KG1 (cell line): ENCODE measurements around the gene FRY.
"Not testable (repeated sequence)": the region's sequence is repeated elsewhere in the genome, so short reads cannot be mapped to it uniquely, and the experiment has no call there.

Experiments
- DNase-seq: peaks from one replicate; lab custom pipeline; 2025; lab: John Stamatoyannopoulos, UW

The FRY gene

DNA sequence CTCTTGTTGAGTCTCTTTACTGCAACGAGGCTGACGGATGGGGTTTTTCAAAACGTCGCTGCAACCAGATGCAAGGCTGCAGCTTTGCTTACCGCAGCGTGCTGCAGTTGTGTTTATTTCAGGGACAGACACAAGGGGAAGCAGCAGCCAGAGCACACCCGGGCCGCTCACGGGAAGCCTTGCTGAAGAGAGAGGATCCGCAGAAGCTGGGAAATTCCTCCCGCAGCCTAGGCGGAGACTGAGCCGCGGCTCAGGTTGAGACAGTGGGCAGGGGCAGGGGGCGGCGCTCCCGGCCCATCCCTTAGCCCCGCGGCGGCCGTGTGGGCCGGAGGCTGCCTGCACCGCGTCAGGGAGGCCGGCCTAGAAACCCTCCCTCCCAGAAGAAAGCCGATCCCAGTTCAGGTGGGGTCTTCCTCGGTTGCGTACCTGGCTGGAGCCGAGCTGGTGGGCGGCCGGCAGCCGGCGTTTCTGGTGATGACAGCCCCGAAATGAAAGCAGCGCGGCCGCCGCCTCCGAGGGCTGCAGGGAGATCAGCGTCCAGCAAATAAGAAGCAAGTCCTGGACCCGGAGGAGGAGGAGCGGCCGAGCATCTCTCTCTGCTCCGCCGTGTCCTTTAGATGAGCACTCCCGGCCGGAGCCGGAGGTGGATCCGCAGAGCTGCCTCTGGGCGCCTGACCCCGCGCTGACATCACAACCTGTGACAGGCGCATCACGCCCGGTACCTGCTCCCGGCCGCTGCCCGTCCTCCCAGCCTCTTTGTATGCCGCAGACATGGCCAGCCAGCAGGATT is at the start of gene FRY:
FRY (plus strand) TSS at position 750 of the 790 bp plus-strand sequence; CDS start at position 772, 22 bp downstream.
- no peak for DNase-seq

DNA sequence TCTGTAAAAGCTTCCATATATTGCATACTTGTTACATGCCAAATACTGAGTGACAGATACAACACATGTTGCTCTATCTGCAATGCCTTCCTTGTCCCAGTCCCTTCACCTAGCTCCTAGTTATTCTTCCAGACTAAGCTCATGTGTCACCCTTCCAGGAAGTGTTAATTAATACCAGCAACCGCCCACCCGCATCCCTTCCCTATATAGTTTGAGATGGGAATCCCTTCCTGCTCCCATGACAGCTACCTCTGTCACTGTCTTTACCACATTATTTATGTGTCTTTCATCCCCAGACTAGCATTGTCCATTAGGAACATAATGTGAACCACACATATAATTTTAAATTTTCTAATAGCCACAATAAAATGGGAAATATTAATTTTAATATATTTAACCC is 49.5 kb upstream of the FRY start:
- no peak for DNase-seq

- no peak for DNase-seq
These were observed 49.0 kb upstream of the FRY start for GRCh38 chr13:31982540-31982939.

DNA sequence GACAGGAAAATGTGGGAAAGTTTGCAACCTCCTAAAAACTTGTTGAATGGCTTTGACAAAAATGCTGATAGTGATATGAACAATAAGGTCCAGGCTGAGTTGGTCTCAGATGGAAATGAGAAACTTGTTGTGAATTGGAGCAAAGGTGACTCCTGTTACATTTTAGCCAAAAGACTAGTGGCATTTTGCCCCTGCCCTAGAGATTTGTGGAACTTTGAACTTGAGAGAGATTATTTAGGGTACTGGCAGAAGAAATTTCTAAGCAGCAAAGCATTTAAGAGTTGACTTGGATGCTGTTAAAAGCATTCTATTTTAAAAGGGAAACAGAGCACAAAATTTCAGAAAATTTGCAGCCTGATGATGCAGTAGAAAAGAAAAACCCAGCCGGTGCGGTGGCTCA is 47.9 kb upstream of the FRY start:
- not testable (repeated sequence) for DNase-seq

- not testable (repeated sequence) for DNase-seq
These were observed 47.2 kb upstream of the FRY start for GRCh38 chr13:31984388-31984787.

GRCh38 chr13:31986676-31987470 is 44.7 kb upstream of the FRY start:
- DNase-seq: no peak

DNA sequence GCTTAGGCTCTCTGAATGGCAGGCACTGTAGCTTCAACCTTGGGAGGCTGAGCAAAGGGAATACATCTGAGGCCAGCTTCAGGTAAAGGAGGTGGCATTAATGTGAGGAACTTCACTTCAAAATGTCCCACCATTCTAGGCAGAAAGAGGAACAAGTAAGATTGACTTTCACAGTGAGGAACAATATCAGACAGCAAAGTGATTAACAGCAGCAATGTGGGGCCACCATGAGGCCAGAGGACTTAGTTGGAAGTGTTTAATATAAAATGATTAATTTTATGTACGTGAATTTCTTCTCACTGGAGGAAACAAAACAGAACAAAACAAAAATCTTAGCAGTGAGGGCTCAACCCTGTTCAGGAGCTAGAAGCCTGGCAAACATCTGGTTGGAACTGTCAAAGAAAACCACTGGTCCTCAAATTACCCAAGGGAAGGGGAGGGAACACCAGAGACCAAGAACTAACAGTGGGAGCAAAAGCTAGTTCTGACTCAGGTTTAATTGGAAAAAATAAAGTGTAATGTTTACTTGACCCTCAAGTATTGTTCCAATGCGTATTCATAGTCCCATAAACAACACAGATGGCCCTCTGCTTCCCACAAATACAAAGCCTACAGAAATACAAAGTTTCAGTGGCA is 43.9 kb upstream of the FRY start:
- no peak for DNase-seq

- DNase-seq: not testable (repeated sequence)
These were observed 37.2 kb upstream of the FRY start for GRCh38 chr13:31994367-31994766.

- no peak for DNase-seq
These were observed 35.0 kb upstream of the FRY start for GRCh38 chr13:31996601-31997000.

DNA sequence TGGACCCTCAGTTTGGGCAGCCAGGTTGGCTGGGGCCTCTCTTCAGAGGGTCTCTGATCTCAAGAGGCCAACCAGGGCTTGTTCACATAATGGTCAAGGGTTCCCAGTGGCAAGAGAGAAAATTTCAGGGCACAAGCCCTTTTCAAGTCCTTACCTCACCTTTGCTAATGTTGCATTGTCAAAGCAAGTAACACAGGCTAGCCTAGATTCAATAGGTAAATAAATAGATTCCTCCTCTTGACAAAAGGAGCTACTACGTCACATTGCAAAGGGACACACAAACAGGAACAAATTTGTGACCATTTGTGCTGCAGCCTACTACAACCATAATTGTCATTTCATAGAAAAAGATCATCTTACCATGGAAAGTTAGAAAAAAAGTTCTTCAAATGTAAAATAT is 33.9 kb upstream of the FRY start:
- DNase-seq: no peak

- no peak for DNase-seq
These were observed 33.4 kb upstream of the FRY start for GRCh38 chr13:31998131-31998530.

DNA sequence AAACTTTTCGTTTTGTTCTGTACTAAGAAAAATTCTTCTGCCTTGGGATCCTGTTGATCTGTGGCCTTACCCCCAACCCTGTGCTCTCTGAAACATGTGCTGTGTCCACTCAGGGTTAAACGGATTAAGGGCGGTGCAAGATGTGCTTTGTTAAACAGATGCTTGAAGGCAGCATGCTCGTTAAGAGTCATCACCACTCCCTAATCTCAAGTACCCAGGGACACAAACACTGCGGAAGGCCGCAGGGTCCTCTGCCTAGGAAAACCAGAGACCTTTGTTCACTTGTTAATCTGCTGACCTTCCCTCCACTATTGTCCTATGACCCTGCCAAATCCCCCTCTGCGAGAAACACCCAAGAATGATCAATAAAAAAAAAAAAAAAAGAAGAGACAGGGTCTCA is 30.8 kb upstream of the FRY start:
- DNase-seq: not testable (repeated sequence)

GRCh38 chr13:32001154-32001768 is 30.3 kb upstream of the FRY start:
- peak; percentile 47 for DNase-seq

DNA sequence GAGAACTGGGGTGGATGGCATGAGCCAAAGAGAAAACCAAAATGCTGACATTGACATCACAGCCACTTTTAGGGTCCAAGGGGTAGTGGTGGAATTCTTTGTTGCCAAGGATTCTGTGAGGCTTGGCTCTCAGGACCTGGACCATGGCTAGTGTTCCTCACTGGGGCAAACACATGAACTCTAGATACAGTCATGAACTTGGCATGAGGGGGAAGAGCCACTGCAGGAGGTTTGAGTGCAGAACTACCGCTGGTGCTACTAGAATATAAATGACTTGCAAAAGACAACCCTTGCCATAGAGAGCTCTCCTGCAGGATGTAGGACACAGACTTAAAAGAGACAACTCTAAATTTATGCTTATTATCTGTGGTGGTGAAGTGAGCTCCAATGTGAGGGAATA is 29.8 kb upstream of the FRY start:
- no peak for DNase-seq

- DNase-seq: no peak
These were observed 28.7 kb upstream of the FRY start for GRCh38 chr13:32002873-32003272.

DNA sequence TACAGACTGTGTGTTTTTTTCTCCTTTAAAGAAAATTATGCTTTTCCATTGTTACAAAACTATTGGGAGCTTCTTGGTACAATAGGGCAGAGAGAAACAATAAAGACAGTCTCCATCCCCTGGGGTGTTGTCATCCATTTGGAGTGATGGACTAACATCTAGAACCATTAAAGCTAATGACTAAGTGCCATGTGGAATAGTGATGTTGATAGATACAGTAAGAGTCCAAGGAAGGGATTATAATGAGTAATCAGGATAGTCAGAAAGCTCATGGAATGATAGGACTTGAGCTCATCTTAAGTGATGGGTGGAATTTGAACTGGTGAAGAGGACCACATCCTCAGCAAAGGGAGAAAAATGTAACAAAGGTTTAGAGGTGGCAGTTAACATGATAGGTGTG is 24.1 kb upstream of the FRY start:
- DNase-seq: no peak

- no peak for DNase-seq
These were observed 22.9 kb upstream of the FRY start for GRCh38 chr13:32008518-32009175.

GRCh38 chr13:32009362-32009761 is 22.2 kb upstream of the FRY start:
- DNase-seq: no peak

- DNase-seq: no peak
These were observed 21.4 kb upstream of the FRY start for GRCh38 chr13:32010136-32010535.

- no peak for DNase-seq
These were observed 19.6 kb upstream of the FRY start for GRCh38 chr13:32011971-32012370.

GRCh38 chr13:32013181-32013580 is 18.4 kb upstream of the FRY start:
- no peak for DNase-seq

GRCh38 chr13:32016119-32016518 is 15.5 kb upstream of the FRY start:
- DNase-seq: no peak
